ENCODE data around the gene TBX1. TPM values are rescaled to one million over a fixed set of nuclear protein-coding genes. Genes with fewer than 3 reads are reported as not detected.

The TBX1 gene
- total RNA-seq, 4 donors from 2014 or later, result 7.6 to 34.3 (median 18.5) TPM

DNA sequence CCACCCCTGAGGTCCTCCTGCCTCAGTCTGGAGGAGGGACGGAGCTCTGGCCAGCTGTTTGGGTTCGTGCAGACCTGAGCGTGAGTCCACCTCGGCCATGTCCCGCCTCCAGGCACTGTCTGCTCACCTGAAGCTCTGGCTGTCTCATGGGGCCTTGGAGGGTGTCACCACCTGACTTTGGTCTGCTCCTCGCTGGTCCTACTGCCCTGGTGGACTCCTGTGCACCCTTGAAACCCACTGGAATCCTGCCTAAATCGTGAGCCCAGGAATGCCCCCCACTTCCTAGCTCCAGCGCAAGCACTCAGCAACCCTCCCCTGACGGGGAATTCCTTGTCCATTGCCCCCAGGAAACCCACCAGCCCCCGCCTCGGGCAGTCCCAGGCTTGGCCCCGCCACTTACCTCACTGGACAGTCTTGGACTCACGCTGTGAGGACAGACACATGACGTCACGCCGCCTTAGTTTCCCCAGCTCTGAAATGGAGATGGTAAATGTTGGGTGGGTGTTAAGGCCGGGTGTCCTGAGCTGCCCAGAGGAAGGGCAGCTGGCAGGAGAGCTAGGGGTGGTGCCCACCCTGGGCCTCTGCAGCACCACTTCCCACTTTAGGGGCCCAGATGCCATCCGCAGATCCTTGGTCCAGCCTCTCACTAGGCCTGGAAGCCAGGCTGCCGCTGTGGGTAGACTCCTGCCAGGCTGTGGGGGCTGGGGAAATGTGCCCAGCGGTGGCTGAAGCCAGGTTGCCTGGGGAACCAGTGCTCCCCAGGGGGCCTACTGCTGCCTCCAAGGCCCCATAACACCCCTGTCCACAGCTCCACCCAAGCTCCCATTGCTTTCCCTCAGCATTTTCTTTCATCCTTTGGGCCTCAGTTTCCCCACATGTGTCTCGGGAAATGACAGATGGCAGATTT lies 18.2 kb upstream of the TBX1 start:
- no peak for TF ChIP-seq POLR2A (IDR thresholded peaks at IDR 0.05)
- TF ChIP-seq, protein P1, sequence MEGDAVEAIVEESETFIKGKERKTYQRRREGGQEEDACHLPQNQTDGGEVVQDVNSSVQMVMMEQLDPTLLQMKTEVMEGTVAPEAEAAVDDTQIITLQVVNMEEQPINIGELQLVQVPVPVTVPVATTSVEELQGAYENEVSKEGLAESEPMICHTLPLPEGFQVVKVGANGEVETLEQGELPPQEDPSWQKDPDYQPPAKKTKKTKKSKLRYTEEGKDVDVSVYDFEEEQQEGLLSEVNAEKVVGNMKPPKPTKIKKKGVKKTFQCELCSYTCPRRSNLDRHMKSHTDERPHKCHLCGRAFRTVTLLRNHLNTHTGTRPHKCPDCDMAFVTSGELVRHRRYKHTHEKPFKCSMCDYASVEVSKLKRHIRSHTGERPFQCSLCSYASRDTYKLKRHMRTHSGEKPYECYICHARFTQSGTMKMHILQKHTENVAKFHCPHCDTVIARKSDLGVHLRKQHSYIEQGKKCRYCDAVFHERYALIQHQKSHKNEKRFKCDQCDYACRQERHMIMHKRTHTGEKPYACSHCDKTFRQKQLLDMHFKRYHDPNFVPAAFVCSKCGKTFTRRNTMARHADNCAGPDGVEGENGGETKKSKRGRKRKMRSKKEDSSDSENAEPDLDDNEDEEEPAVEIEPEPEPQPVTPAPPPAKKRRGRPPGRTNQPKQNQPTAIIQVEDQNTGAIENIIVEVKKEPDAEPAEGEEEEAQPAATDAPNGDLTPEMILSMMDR (IDR thresholded peaks at IDR 0.05), result no peak
- no peak overlapping the region for H3K4me3 ChIP-seq (replicated peaks in 1 of 3)
- no peaks in the 10 kb centered on the region for H3K27me3 ChIP-seq
- 89 to 93% methylated on average over 12 to 21 of the region's 21 CpGs for WGBS, 2 donors
- no peaks in the 10 kb centered on the region for H3K36me3 ChIP-seq
- H3K9me3 ChIP-seq, result no peaks in the 10 kb centered on the region
- H3K4me1 ChIP-seq, result peaks cover 0 to 4% of the 10 kb centered on the region in 2 donors
- intact Hi-C loops (cut with DNase I), result no loop called here
- H3K27ac ChIP-seq, result no peak overlapping the region
- DNase-seq, result no peak

DNA sequence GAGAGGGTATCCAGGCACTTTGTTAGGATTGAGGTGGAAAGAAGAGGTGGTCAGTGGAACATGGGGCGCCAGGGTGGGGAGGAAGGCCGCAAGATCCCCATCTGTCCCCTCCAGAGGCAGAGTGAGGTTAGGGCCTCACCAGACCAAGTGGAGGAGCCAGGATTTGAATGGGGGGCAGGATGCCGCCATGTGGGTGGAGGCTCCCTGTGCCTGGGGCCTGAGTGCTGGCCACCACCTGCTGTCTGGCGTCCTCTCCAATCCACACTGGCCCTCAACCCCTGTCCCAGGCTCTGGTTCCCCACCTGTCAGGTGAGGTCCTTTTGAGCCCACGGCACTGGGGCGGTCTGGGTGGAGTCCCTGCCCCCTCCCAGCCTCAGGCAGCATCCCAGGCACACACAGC lies 17.5 kb upstream of the TBX1 start:
- WGBS, 2 donors, result 89 to 95% methylated on average over 3 to 6 of the region's 6 CpGs

DNA sequence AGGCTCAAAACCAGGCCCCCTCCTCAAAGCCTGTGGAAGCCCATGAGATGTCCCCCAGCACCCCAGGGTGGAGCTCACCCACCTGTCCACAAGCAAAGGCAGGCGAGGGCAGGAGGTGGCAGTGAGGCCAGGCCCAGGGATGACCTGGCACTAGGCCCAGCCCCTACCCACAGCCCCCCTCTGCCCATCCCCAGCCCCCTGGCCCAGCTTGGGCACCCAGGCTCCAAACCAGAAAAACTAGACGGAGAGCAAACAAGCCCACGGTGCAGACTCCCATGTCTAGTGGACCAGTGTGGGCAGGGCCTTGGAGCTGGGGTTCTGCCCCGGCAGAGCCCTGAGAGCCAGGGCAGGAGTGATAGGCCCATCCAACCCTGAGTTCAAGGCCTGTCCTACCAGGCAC lies 16.9 kb upstream of the TBX1 start:
- no peak overlapping the region for H3K4me3 ChIP-seq (replicated peaks in 1 of 3)
- intact Hi-C loops (cut with DNase I), result no loop called here
- H3K9me3 ChIP-seq, result no peaks in the 10 kb centered on the region
- H3K27ac ChIP-seq, result no peak overlapping the region
- TF ChIP-seq, protein P1 (IDR thresholded peaks at IDR 0.05), result no peak
- no peak for TF ChIP-seq POLR2A (IDR thresholded peaks at IDR 0.05)
- no peaks in the 10 kb centered on the region for H3K27me3 ChIP-seq
- peaks cover 0 to 4% of the 10 kb centered on the region in 2 donors for H3K4me1 ChIP-seq
- whole genome bisulfite sequencing, 2 donors, result 66 to 93% methylated on average over 3 to 4 of the region's 4 CpGs
- no peak for DNase-seq
- no peaks in the 10 kb centered on the region for H3K36me3 ChIP-seq

More for the DNA sequence above, 17.5 kb upstream of the TBX1 start:
- Histone ChIP-seq H3K27ac (no peak overlapping the region), H3K27me3 (no peaks in the 10 kb centered on the region), H3K4me3 (replicated peaks in 1 of 3) (no peak overlapping the region), H3K9me3 (no peaks in the 10 kb centered on the region), H3K36me3 (no peaks in the 10 kb centered on the region), H3K4me1 (peaks cover 0 to 4% of the 10 kb centered on the region in 2 donors)
- no peak for DNase-seq
- TF ChIP-seq, protein P1 (IDR thresholded peaks at IDR 0.05), result no peak
- no peak for TF ChIP-seq POLR2A (IDR thresholded peaks at IDR 0.05)
- intact Hi-C loops (cut with DNase I), result no loop called here

DNA sequence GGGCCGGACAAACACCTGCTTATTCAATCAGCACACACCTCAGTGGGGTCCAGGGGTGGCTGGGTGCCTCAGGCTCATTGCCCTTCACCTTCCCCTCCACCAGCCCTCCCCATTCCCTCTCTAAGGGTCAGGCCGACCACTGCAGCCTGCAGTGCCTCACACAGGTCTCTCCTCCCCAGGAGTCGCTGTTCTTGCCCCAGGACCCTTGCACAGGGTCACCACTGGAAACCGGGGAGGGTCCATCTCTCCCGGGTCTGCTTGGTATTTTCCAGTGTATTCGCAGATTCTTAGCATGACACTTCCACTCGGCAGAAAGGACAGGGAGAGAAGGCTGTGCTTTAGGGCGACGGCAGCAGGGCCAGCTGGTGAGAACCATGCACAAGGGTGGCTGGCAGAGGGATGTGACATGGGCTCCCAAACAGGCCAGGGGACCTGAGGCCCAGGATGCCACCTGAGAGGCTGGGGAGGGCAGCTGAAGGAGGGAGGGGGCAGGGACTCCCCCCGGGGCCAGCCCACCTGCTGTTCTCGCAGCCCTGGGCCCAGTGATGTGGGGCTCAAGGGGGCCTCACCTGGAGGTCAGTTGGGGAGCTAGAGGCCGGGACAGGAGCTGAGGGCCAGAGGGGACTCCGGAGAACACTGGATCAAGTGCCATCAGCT lies 16.1 kb upstream of the TBX1 start:
- Histone ChIP-seq H3K27ac (no peak overlapping the region), H3K4me3 (replicated peaks in 1 of 3) (no peak overlapping the region), H3K9me3 (no peaks in the 10 kb centered on the region), H3K27me3 (no peaks in the 10 kb centered on the region), H3K4me1 (peaks cover 0 to 4% of the 10 kb centered on the region in 2 donors), H3K36me3 (no peaks in the 10 kb centered on the region)
- intact Hi-C loops (cut with DNase I), result no loop called here
- no peak for TF ChIP-seq POLR2A (IDR thresholded peaks at IDR 0.05)
- TF ChIP-seq, protein P1 (IDR thresholded peaks at IDR 0.05), result no peak
- 86 to 87% methylated on average over 13 of the region's 13 CpGs for WGBS, 2 donors
- DNase-seq, result no peak
